HG03469 (cell line): ENCODE results near the gene DNLZ.
"Not testable (repeated sequence)": the region's sequence is repeated elsewhere in the genome, so short reads cannot be mapped to it uniquely, and the experiment has no call there.

Experiments used
- ATAC-seq: cut with Tn5 transposase; IDR thresholded peaks from one replicate; pipeline ENCODE4 v1.9.1; 2021; ENCODE audit warnings: mild to moderate bottlenecking, moderate library complexity, moderate number of reproducible peaks; ENCODE audit not compliant: unreplicated experiment

The DNLZ gene

DNA sequence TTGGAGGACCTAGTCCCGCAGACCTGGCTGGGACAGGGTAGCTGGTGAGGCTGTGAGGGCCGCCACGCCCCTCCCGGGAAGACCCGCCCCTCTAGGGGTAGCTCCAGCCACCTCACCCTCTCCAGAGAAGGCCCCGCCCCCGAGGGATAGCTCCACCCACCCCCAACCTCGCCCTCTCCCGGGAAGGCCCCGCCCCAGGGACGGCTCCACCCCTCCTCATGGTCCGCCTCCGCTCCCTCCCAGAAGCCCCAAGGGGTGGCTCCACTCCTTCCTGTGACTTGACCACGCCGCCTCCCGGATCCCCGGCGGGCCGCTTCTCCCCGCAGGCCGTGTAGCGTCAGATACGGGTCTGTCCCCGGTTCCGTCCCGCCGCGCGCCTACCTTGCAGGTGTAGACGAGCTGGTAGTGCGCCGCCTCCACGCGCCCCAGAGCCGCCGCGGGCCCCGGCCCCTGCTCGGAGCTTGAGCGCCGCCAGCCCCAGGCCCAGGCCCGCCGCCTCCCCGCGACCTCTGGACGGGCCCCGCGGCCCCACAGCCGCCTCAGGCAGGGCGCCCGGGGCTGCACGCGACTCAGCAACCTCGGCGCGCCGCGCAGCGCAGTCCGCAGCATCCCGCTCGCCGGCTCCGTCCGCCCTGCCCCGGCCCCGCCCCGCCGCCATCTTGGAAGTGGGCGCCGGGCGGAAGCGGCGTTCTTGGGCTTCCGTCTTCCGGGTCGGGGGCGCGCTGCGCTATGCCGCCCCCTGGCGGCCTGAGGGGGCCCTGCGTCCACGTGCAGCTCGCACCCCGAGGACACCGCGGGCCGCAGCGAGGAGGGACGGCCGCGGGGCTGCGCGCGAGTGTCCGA is at the start of gene DNLZ:
TSS of gene DNLZ (minus strand) at position 639 of the 843 bp plus-strand sequence. CDS start at position 609, 30 bp downstream.
- peak; percentile 36 for ATAC-seq

GRCh38 chr9:136412962-136413361 is 49.4 kb upstream of the DNLZ start:
- no peak for ATAC-seq

DNA sequence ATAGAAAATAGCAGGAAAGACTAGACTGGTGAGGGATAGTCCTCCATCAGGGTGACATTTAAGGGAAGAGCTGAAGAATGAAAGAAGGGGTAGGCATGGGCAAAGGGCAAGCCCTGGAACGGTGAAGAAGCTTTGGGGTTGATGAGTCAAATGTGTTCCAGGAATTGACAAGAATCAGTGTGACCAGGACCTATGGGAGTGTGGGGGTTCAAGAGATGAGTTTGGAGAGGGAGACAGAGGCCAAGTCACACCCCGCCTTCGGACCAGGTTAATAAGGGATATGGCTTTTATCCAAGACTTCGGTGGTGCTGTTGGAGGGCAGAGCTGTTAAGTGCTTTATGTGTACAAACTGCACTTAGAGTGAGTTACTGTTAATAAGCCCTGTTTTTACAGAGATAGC is 47.8 kb upstream of the DNLZ start:
- ATAC-seq = no peak

- ATAC-seq = peak; percentile 83
Measured at GRCh38 chr9:136410500-136411287, 47.1 kb upstream of the DNLZ start, which contains the start of the genes ENTR1 and PMPCA. TSS of gene ENTR1 (minus strand) at chr9:136410614. CDS start at chr9:136410397, 217 bp downstream. TSS of gene PMPCA (plus strand) at chr9:136410658. CDS start at chr9:136410669, 11 bp downstream.

- no peak for ATAC-seq
Measured at GRCh38 chr9:136409557-136410455, 46.3 kb upstream of the DNLZ start.

DNA sequence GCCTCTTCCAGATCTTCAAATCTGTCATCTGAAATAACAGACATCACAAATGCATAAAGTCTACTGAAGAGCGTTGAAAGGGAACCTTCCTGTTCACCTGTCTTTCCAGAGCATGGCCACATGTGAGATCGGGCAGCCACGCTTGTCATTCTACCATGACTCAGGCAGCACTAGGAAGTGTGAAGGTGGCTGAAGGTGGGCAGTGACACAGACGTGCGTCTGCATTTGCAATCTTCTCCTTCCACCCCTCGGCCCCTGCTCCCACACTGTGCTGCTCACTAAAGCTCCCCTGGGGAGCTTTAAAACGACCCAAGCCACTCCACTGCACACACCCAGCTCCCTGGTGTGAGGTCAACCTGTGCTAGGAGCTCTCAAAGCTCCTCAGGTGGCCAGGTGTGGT is 44.4 kb upstream of the DNLZ start:
- no peak for ATAC-seq

DNA sequence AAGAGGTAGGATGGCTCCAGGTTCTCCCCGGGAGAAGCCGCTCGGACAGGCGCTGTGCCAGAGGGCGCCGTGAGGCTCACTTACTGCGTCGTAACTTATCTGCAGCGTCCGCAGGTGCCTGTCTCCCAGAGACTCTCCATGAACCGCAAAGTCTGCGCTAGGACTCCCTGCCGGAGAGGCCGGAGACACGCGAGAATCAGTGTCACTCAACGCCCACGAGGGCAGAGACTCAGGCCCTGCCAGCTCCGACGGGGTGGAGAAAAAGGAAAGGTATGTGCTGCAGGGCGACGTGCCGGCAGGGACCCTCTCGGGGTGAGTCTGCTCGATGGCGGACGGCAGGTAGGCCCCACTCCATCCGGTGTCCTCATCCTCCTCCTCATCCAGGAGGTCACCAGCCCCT is 43.5 kb upstream of the DNLZ start:
- ATAC-seq = not testable (repeated sequence)

- ATAC-seq = not testable (repeated sequence)
Measured at GRCh38 chr9:136405904-136406303, 42.4 kb upstream of the DNLZ start.

GRCh38 chr9:136405481-136405880 is 41.9 kb upstream of the DNLZ start:
- no peak for ATAC-seq

- no peak for ATAC-seq
Measured at GRCh38 chr9:136404801-136405136, 41.2 kb upstream of the DNLZ start.

GRCh38 chr9:136403915-136404800 is 40.6 kb upstream of the DNLZ start:
- no peak for ATAC-seq

- no peak for ATAC-seq
Measured at GRCh38 chr9:136403538-136403914, 40.0 kb upstream of the DNLZ start.

DNA sequence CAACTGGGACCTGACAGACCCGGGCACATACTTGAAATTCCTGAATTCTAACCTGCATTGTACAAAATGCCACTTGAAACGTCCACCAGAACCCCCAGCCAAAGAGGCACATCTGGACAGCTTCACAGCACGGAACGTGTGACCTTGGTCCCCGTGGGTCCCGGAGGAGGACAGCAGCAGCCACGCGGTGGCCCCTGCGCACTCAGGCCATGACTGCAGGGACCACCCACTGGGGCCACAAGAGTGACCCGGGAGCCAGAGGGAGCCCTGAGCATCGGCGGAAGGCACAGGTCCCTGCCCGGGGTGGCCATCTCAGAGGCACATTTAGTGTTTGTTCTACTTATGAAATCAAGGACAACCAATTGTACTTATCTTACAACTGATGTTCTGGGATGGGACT is 38.5 kb upstream of the DNLZ start:
- no peak for ATAC-seq

GRCh38 chr9:136401173-136401922 is 37.8 kb upstream of the DNLZ start:
- ATAC-seq = no peak

GRCh38 chr9:136400038-136400834 is 36.7 kb upstream of the DNLZ start, which contains the start of gene SNAPC4:
TSS of gene SNAPC4 (minus strand) at chr9:136400170. CDS start at chr9:136398428, 1,742 bp downstream.
- peak; percentile 41 for ATAC-seq

DNA sequence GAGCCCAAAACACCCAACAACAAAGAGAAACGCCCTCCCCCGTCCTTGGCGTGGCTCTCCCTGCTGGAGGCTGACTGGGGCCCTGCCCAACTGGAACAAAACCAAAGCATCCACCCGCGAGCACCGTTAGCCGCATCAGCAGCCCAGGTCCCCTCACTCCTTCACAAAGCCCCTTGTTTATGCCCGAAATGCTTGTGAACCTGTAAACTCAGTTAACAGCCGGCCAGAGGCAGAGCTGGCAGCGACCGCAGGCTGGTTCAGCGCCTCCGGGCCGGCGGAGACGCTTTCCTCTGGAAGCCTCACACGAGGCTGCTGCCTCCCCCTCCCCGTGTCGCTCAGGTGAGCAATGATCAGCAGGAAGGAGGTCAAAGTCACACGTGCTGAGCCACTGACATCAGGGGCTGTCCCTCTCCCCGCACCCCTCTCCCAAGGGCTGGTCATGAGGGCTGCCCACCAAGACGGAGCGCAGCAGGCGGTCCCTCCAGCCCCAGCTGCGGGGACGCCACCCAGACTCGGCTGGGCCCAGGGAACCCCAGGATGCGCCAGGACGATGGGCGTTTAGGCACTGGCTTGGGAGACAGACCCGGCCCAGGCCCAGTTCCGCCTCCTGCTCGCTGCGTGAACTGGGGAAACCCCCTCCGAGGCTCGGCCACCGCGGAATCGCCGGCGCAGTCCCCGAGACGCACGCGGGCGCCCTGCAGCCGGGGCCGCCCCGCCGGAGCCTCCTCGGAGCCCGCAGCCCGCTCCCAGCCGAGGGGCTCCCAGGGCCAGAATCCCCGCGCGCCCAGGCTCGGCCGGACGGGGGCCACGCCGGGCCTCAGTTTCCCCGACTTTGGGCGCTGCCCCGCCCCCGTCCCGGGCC is 35.9 kb upstream of the DNLZ start:
- no peak for ATAC-seq

GRCh38 chr9:136398286-136398685 is 34.7 kb upstream of the DNLZ start:
- no peak for ATAC-seq
